Medulla oblongata (tissue), 1 donor: ENCODE results near the gene NCS1.
"Not testable (repeated sequence)": the region's sequence is repeated elsewhere in the genome, so short reads cannot be mapped to it uniquely, and the experiment has no call there.

Source experiments
- DNase-seq: peaks from one replicate; pipeline ENCODE4 v3.0.0-alpha.2; 2015; ENCODE audit errors: extremely low spot score

NCS1 gene

GRCh38 chr9:130263601-130264413, 91.6 kb downstream of the NCS1 start:
- no peak for DNase-seq

- no peak for DNase-seq
These were observed 92.5 kb downstream of the NCS1 start for GRCh38 chr9:130264414-130265350.

- DNase-seq: no peak
These were observed 93.4 kb downstream of the NCS1 start, which contains the start of gene HMCN2 for GRCh38 chr9:130265431-130266235. Gene HMCN2 (plus strand): TSS chr9:130265760. CDS start chr9:130265879, 119 bp downstream.

GRCh38 chr9:130266236-130267098, 94.3 kb downstream of the NCS1 start:
- no peak for DNase-seq

- DNase-seq: no peak
These were observed 95.7 kb downstream of the NCS1 start for GRCh38 chr9:130267930-130268329.

- peak; percentile 47 for DNase-seq
These were observed 96.5 kb downstream of the NCS1 start for GRCh38 chr9:130268521-130269211.

GRCh38 chr9:130271473-130271872, 99.3 kb downstream of the NCS1 start:
- DNase-seq: no peak

GRCh38 chr9:130275156-130275555, 103.0 kb downstream of the NCS1 start:
- DNase-seq: no peak

- no peak for DNase-seq
These were observed 103.9 kb downstream of the NCS1 start for GRCh38 chr9:130276121-130276520.

- no peak for DNase-seq
These were observed 104.8 kb downstream of the NCS1 start for GRCh38 chr9:130276955-130277354.

- DNase-seq: not testable (repeated sequence)
These were observed 105.3 kb downstream of the NCS1 start for GRCh38 chr9:130277525-130277924.

- DNase-seq: no peak
These were observed 111.5 kb downstream of the NCS1 start for GRCh38 chr9:130283539-130284248.

- DNase-seq: no peak
These were observed 112.0 kb downstream of the NCS1 start for GRCh38 chr9:130284249-130284625.

- DNase-seq: no peak
These were observed 112.5 kb downstream of the NCS1 start for GRCh38 chr9:130284690-130285089.

- DNase-seq: no peak
These were observed 113.1 kb downstream of the NCS1 start for GRCh38 chr9:130285271-130285670.

GRCh38 chr9:130286072-130286770, 114.0 kb downstream of the NCS1 start:
- DNase-seq: no peak
